Activated CD4-positive, alpha-beta T cell treated with anti-CD3 and anti-CD28 coated beads, Interleukin-10, Interleukin-2, amounts not matched to agents 100 ng/mL and 50 ng/mL, durations not matched to agents 16 hours and 8 hours (primary cell): Measurements from ENCODE around the gene PIK3CG.
"Not testable (repeated sequence)": the region's sequence is repeated elsewhere in the genome, so short reads cannot be mapped to it uniquely, and the experiment has no call there.

ENCODE experiments used
- DNase-seq: peaks from one replicate; pipeline ENCODE4 v3.0.0-alpha.2; 2020

The PIK3CG gene

DNA sequence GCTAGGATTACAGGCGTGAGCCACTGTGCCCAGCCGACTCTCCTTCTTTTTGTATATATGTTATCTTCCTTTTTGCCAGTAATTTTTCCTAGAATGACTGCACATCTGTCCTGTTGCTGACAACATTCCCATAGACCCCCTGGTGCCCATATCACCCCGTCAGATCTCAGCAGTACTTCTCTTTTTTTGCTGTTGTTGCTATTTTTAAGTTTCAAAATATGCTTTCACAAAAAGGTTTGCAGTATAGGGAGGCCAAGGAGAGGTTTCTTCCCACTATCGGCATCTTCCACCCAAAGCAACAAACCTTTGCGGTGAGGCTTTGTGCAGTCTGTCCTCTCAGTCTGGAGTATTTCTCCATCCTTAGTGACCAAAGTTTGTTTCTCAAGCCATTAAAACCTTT is 23.1 kb downstream of the PIK3CG start:
- no peak for DNase-seq

GRCh38 chr7:106890952-106891351 is 25.9 kb downstream of the PIK3CG start:
- no peak for DNase-seq

- no peak for DNase-seq
Observed at GRCh38 chr7:106891548-106892410, 26.7 kb downstream of the PIK3CG start.

DNA sequence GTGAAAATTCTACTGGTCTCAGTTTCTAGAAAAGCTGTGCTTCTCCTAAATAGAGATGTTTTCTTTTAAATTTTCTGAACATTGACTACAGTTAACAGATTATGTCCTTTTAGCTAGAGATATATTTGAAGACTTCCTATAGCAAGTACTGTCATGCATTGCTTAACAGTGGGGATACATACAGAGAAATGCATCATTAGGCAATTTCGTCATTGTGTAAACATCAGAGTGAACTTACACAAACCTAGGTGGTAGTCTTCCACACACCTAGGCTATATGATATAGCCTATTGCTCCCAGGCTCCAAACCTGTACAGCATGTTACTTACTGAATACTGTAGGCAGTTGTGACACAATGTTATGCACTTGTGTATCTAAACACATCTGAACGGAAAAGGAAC is 28.5 kb downstream of the PIK3CG start:
- DNase-seq: no peak

- DNase-seq: peak; percentile 27
Observed at GRCh38 chr7:106895246-106895864, 30.3 kb downstream of the PIK3CG start.

- no peak for DNase-seq
Observed at GRCh38 chr7:106896231-106896630, 31.1 kb downstream of the PIK3CG start.

DNA sequence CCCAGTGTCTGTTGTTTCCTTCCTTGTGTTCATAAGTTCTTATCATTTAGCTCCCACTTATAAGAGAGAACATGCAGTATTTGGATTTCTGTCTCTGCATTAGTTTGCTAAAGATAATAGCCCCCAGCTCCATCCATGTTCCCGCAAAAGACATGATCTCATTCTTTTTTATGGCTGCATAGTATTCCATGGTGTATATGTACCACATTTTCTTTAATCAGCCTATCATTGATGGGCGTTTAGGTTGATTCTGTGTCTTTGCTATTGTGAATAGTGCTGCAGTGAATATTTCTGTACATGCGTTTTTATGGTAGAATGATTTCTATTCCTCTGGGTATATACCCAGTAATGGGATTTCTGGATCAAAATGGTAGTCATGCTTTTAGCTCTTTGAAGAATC is 32.5 kb downstream of the PIK3CG start:
- DNase-seq: not testable (repeated sequence)

DNA sequence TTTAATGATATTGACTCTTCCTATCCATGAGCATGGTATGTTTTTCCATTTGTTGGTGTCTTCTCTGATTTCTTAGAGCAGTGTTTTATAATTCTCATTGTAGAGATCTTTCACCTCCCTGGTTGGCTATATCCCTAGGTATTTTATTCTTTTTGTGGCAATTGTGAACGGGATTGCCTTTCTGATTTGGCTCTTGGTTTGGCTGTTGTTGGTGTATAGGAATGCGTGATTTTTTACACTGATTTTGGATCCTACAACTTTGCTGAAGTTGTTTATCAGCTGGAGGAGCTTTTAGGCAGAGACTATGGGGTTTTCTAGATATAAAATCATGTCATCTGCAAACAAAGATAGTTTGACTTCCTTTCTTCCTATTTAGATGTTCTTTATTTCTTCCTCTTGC is 33.9 kb downstream of the PIK3CG start:
- DNase-seq: not testable (repeated sequence)

GRCh38 chr7:106901828-106902441 is 36.9 kb downstream of the PIK3CG start:
- DNase-seq: no peak

DNA sequence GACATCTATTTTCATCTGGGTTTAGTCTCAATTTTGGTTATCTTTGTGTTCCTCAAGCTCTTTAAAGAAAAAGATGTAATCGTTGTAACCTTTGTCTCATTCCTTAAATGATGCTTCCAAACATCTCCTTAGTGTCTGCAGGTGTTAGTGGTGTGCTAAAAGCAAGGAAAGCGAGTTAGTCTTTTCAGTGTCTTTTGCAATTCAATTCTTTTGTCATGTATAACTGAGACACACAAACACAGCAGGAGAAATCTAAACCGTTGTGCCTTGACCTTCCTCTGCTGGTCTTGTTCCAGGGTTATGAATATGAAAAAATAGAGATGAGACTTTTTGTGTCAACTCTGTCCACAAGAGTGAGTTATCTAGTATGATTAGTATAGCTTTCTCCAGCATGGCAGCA is 40.7 kb downstream of the PIK3CG start:
- DNase-seq: no peak

- no peak for DNase-seq
Observed at GRCh38 chr7:106911959-106912358, 46.9 kb downstream of the PIK3CG start.

DNA sequence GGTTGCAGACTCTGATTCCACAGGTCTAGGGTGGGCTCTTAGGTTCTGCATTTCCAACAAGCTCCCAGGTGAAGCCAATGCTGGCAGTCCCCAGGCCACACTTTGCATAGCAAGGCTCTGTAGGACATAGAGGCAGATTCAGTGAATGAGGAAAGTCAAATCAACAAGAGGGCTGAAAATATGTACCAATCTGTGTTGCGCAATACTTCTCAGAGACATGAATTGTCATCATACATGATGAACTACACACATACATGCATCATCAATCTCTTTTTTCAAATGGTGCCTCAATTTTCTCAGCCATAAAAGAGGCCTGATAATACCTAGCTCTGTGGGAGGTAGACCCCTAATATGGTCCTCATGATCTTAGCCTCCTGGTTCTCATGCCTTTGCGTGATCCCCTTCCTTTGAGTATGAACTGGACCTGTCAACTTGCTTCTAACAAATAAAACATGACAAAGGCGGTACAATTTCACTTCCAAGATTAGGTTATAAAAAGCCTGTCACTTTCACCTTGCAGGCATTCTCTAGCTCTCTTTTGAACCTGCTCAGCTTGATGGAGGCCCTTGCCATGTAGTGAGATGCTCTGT is 49.0 kb downstream of the PIK3CG start:
- no peak for DNase-seq

GRCh38 chr7:106915407-106915806 is 50.3 kb downstream of the PIK3CG start:
- no peak for DNase-seq

- peak; percentile 80 for DNase-seq
Observed at GRCh38 chr7:106915873-106916272, 50.8 kb downstream of the PIK3CG start.

DNA sequence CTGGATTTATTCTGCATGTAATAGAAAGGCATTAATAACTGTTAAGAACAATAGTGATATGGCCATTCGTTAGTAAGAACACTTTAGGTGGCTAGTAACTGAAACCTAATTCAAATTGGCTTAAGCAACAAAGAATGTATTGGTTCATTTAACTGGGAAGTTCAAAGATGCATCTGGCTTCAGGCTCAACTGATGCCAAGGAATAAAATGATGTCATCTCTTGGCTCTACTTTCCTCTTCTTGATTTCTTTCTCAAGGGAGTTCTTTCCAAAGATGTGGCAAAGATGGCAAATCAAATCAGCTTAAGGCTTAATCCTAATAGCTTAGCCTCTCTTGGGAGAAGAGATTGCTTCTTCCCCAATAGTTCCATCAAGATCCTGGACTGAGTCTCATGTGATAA is 51.6 kb downstream of the PIK3CG start:
- no peak for DNase-seq

- no peak for DNase-seq
Observed at GRCh38 chr7:106918991-106919390, 53.9 kb downstream of the PIK3CG start.

GRCh38 chr7:106924468-106924867 is 59.4 kb downstream of the PIK3CG start:
- not testable (repeated sequence) for DNase-seq

GRCh38 chr7:106926892-106927291 is 61.8 kb downstream of the PIK3CG start:
- no peak for DNase-seq

- DNase-seq: no peak
Observed at GRCh38 chr7:106927536-106927935, 62.5 kb downstream of the PIK3CG start.

GRCh38 chr7:106929616-106930015 is 64.5 kb downstream of the PIK3CG start:
- not testable (repeated sequence) for DNase-seq

DNA sequence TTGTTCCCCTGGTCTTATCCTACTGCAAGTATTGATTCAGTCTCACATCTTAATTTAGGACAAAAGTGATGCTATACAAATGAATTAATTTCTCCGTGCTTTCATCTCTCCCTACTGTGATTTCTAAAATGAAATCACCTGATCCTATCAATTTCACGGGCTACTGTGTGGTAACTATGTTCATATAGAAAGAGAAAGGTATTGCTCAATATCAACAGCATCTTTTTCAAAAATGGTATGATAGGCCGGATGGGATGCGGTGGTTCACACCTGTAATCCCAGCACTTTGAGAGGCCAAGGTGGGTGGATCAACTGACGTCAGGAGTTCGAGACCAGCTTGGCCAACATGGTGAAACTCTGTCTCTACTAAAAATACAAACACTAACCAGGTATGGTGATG is 71.2 kb downstream of the PIK3CG start:
- DNase-seq: no peak

GRCh38 chr7:106938122-106938521 is 73.0 kb downstream of the PIK3CG start:
- not testable (repeated sequence) for DNase-seq

DNA sequence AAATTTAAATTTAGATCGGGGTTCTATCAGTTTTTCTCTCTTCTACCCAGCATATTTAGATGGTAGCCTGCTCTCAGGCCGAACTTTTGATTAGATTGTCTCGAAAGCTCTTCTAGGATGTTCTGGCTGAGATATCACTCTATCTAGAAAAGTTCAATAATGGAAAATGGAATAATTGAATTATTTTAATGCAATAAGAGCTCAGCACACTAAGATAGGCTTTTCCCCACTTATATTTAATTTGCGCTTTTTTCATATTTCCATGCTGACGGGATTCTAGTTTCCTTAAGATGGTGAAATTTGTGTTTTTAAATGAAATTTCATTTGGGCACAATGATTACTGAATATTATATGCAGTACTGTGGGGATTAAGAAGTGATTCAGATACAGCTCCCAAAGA is 73.7 kb downstream of the PIK3CG start:
- DNase-seq: no peak
